IMR-90 (cell line): ENCODE measurements around the gene STUM.

ENCODE experiments used
- BHLHE40 ChIP-seq: fragments of 150-350 bp; IDR thresholded peaks from 2 replicates; pipeline ENCODE4 v1.6.1; 2016; ENCODE audit warnings: mild to moderate bottlenecking, low read depth, low read length
- CEBPB ChIP-seq: IDR thresholded peaks from 2 replicates; pipeline ENCODE4 v1.6.1; 2012; ENCODE audit warnings: low read depth, low read length, improper control_type of control experiment
- CHD1 ChIP-seq: IDR thresholded peaks from 2 replicates; pipeline ENCODE4 v1.6.1; 2012; ENCODE audit warnings: low read depth, low read length, improper control_type of control experiment
- CTCF ChIP-seq: conservative IDR thresholded peaks from 2 replicates; pipeline ENCODE4 v1.5.1; 2012; ENCODE audit warnings: mild to moderate bottlenecking, low read depth, low read length, improper control_type of control experiment
- MAZ ChIP-seq: IDR thresholded peaks from 2 replicates; pipeline ENCODE4 v1.6.1; 2012; ENCODE audit warnings: low read depth, mild to moderate bottlenecking, low read length, improper control_type of control experiment, moderate library complexity, borderline replicate concordance
- MXI1 ChIP-seq: IDR thresholded peaks from 2 replicates; pipeline ENCODE4 v1.6.1; 2012; ENCODE audit warnings: low read depth, mild to moderate bottlenecking, low read length, moderate library complexity, borderline replicate concordance
- NFE2L2 ChIP-seq: fragments of 150-350 bp; IDR thresholded peaks from 2 replicates; pipeline ENCODE4 v1.6.1; 2016; ENCODE audit warnings: low read depth, mild to moderate bottlenecking, low read length
- POLR2A ChIP-seq: IDR thresholded peaks from 2 replicates; pipeline ENCODE4 v1.6.1; 2012; ENCODE audit warnings: mild to moderate bottlenecking, low read depth, low read length
- RAD21 ChIP-seq: IDR thresholded peaks from 2 replicates; pipeline ENCODE4 v1.6.1; 2012; ENCODE audit warnings: low read length, improper control_type of control experiment
- RCOR1 ChIP-seq: IDR thresholded peaks from 2 replicates; pipeline ENCODE4 v1.6.1; 2012; ENCODE audit warnings: mild to moderate bottlenecking, low read length, improper control_type of control experiment; ENCODE audit not compliant: insufficient replicate concordance
- RFX5 ChIP-seq: IDR thresholded peaks from 2 replicates; pipeline ENCODE4 v1.8.0; 2012; ENCODE audit warnings: low read depth, mild to moderate bottlenecking, low read length, moderate library complexity
- SMC3 ChIP-seq: fragments of 150-350 bp; IDR thresholded peaks from 2 replicates; pipeline ENCODE4 v1.6.1; 2016; ENCODE audit warnings: low read depth, mild to moderate bottlenecking, antibody characterized with exemption, low read length, moderate library complexity
- USF2 ChIP-seq: fragments of 150-350 bp; IDR thresholded peaks from 2 replicates; pipeline ENCODE4 v1.6.1; 2017; ENCODE audit warnings: mild to moderate bottlenecking, antibody characterized with exemption, low read length, low read depth

GRCh38 chr1:226646026-226646869, 97.7 kb downstream of the STUM start:
- no peak for TF ChIP-seq CTCF
- TF ChIP-seq BHLHE40: no peak
- no peak for TF ChIP-seq POLR2A
- TF ChIP-seq USF2: no peak
- no peak for TF ChIP-seq NFE2L2
- no peak for TF ChIP-seq RAD21
- TF ChIP-seq SMC3: no peak
- no peak for TF ChIP-seq CEBPB
- TF ChIP-seq MXI1: no peak
- no peak for TF ChIP-seq CHD1
- no peak for TF ChIP-seq RFX5
- TF ChIP-seq MAZ: no peak
- no peak for TF ChIP-seq RCOR1
